ENCODE results near the gene ARID1A.

Gene ARID1A

DNA sequence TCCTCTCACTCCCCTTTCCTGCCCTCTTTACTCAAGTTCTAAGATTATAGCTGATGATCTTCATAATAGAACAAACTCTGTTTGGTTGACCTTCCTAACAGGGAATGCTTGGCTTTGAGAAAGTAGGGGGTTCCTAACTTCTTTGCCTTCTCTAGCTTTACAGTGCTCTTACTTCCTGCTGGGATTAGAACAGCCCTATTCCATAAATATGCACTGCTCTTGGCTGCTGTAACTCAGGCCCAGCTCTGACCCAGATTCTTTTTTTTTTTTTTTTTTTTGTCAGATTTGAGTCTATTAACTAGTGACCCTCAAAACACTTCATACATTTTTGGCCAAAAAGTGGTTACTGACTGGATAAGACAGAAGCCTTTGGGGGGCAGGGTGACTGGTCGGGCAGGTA, 52.5 kb downstream of the ARID1A start:
- Histone ChIP-seq H3K79me2 (ENCODE audit: insufficient read depth, low read length) (peaks cover 32% of the 10 kb centered on the region), H3K4me2 (ENCODE audit: low read length) (no peak overlapping the region), H3K9me2 (ENCODE audit: low read depth, low read length) (no peaks in the 10 kb centered on the region), H3K27ac (ENCODE audit: low read depth, low read length, poor library complexity, severe bottlenecking) (no peak overlapping the region), H3K9me3 (ENCODE audit: low read length) (no peaks in the 10 kb centered on the region), H3K36me3 (ENCODE audit: insufficient read depth, low read length) (peaks cover 90% of the 10 kb centered on the region), H2AFZ (ENCODE audit: low read length) (no peak overlapping the region), H3K4me1 (ENCODE audit: insufficient read depth, low read length, severe bottlenecking) (peaks cover 14% of the 10 kb centered on the region), H3K9ac (ENCODE audit: low read length) (no peak overlapping the region), H3K4me3 (ENCODE audit: low read depth, low read length, poor library complexity, severe bottlenecking) (no peak overlapping the region), H3F3A (ENCODE audit: insufficient read depth, low read length) (no peaks in the 10 kb centered on the region), H3K27me3 (ENCODE audit: insufficient read depth, low read length) (no peaks in the 10 kb centered on the region), H4K20me1 (ENCODE audit: insufficient read depth, low read length) (no peaks in the 10 kb centered on the region)
- TF ChIP-seq, protein P1, sequence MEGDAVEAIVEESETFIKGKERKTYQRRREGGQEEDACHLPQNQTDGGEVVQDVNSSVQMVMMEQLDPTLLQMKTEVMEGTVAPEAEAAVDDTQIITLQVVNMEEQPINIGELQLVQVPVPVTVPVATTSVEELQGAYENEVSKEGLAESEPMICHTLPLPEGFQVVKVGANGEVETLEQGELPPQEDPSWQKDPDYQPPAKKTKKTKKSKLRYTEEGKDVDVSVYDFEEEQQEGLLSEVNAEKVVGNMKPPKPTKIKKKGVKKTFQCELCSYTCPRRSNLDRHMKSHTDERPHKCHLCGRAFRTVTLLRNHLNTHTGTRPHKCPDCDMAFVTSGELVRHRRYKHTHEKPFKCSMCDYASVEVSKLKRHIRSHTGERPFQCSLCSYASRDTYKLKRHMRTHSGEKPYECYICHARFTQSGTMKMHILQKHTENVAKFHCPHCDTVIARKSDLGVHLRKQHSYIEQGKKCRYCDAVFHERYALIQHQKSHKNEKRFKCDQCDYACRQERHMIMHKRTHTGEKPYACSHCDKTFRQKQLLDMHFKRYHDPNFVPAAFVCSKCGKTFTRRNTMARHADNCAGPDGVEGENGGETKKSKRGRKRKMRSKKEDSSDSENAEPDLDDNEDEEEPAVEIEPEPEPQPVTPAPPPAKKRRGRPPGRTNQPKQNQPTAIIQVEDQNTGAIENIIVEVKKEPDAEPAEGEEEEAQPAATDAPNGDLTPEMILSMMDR (IDR thresholded peaks at IDR 0.05; ENCODE audit: low read length), result no peak
- no peak for TF ChIP-seq EZH2 (IDR thresholded peaks at IDR 0.05; ENCODE audit: borderline replicate concordance, low read length)

DNA sequence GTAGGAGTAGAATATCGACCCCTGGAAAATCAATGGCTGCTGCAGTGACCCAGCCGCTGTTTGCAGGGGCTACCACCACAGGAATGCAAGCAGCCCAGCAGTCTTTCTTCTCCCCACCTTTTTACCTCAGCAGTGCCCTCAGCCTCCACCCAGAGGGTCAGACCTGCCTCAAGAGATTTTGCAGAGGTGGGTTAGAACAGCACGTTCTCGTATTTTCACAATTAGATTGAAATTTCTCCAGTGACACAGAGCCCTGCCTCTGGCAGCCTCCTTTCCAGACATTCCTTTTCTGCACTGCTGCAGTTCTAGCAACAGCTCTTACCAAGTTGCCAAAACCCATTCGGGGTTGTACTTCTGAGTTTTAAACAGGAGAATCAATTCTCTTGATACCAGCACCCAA, 53.6 kb downstream of the ARID1A start:
- TF ChIP-seq, protein P1 (IDR thresholded peaks at IDR 0.05; ENCODE audit: low read length), result no peak
- no peak for TF ChIP-seq EZH2 (IDR thresholded peaks at IDR 0.05; ENCODE audit: borderline replicate concordance, low read length)
- Histone ChIP-seq H3K27ac (ENCODE audit: low read depth, low read length, poor library complexity, severe bottlenecking) (no peak overlapping the region), H3K9ac (ENCODE audit: low read length) (no peak overlapping the region), H3K9me3 (ENCODE audit: low read length) (no peaks in the 10 kb centered on the region), H2AFZ (ENCODE audit: low read length) (no peak overlapping the region), H3K4me3 (ENCODE audit: low read depth, low read length, poor library complexity, severe bottlenecking) (no peak overlapping the region), H3K9me2 (ENCODE audit: low read depth, low read length) (no peaks in the 10 kb centered on the region), H3K4me1 (ENCODE audit: insufficient read depth, low read length, severe bottlenecking) (peaks cover 3% of the 10 kb centered on the region), H3K4me2 (ENCODE audit: low read length) (no peak overlapping the region), H3K36me3 (ENCODE audit: insufficient read depth, low read length) (peaks cover 97% of the 10 kb centered on the region), H3K79me2 (ENCODE audit: insufficient read depth, low read length) (peaks cover 32% of the 10 kb centered on the region), H3K27me3 (ENCODE audit: insufficient read depth, low read length) (no peaks in the 10 kb centered on the region), H4K20me1 (ENCODE audit: insufficient read depth, low read length) (no peaks in the 10 kb centered on the region), H3F3A (ENCODE audit: insufficient read depth, low read length) (no peaks in the 10 kb centered on the region)

DNA sequence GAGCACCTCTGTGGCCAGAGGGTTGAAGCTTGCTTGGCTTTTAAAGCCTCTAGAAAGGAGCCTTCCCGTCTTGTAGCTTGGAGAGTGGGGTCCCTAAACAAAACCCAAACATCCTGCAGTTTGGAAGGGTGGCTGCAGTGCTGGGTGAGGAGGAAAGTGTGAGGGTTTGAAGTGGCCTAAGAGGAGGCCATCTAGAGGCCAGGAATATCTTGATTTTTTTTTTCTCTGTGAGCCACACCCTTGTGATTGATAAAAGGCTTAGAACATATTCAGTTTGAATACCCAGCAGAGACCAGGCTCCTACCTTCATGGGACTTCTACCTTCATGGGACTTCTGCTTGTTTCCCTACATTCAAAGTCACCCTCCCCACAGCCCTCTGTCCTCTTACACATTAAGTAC, 54.6 kb downstream of the ARID1A start:
- Histone ChIP-seq H3K4me1 (ENCODE audit: insufficient read depth, low read length, severe bottlenecking) (no peaks in the 10 kb centered on the region), H3K36me3 (ENCODE audit: insufficient read depth, low read length) (peaks cover 97% of the 10 kb centered on the region), H2AFZ (ENCODE audit: low read length) (no peak overlapping the region), H3K79me2 (ENCODE audit: insufficient read depth, low read length) (peaks cover 24% of the 10 kb centered on the region), H3K9me3 (ENCODE audit: low read length) (no peaks in the 10 kb centered on the region), H3K9me2 (ENCODE audit: low read depth, low read length) (no peaks in the 10 kb centered on the region), H4K20me1 (ENCODE audit: insufficient read depth, low read length) (no peaks in the 10 kb centered on the region), H3K4me3 (ENCODE audit: low read depth, low read length, poor library complexity, severe bottlenecking) (no peak overlapping the region), H3K4me2 (ENCODE audit: low read length) (no peak overlapping the region), H3K27ac (ENCODE audit: low read depth, low read length, poor library complexity, severe bottlenecking) (no peak overlapping the region), H3F3A (ENCODE audit: insufficient read depth, low read length) (no peaks in the 10 kb centered on the region), H3K27me3 (ENCODE audit: insufficient read depth, low read length) (no peaks in the 10 kb centered on the region), H3K9ac (ENCODE audit: low read length) (no peak overlapping the region)
- TF ChIP-seq EZH2 (IDR thresholded peaks at IDR 0.05; ENCODE audit: borderline replicate concordance, low read length), result no peak
- TF ChIP-seq, protein P1 (IDR thresholded peaks at IDR 0.05; ENCODE audit: low read length), result no peak

Data from OCI-LY1 (cell line).